Muscle layer of colon (tissue), 2 donors: Measurements from ENCODE around the gene FLYWCH1.

Source experiments
- H3K27ac ChIP-seq: one replicate; pipeline ENCODE4 v1.7.0; 2013; ENCODE audit warnings: low read depth, mild to moderate bottlenecking, low read length, moderate library complexity
- H3K27me3 ChIP-seq, 2 donors: one replicate each; pipeline ENCODE4 v1.7.0; 2013; ENCODE audit warnings: low read length in 2 of 2, mild to moderate bottlenecking in 2 of 2; ENCODE audit not compliant: insufficient read depth in 2 of 2, control insufficient read depth in 1 of 2
- H3K36me3 ChIP-seq: one replicate; pipeline ENCODE4 v1.7.0; 2013; ENCODE audit warnings: mild to moderate bottlenecking, low read length; ENCODE audit not compliant: insufficient read depth
- H3K4me1 ChIP-seq: one replicate; pipeline ENCODE4 v1.7.0; 2013; ENCODE audit warnings: mild to moderate bottlenecking, low read length; ENCODE audit not compliant: insufficient read depth
- H3K4me3 ChIP-seq, 2 donors: one replicate each; pipeline ENCODE4 v1.7.0; 2013; ENCODE audit warnings: low read length in 2 of 2, low read depth in 1 of 2, mild to moderate bottlenecking in 1 of 2, moderate library complexity in 1 of 2
- H3K9ac ChIP-seq: one replicate; pipeline ENCODE4 v1.7.0; 2013; ENCODE audit warnings: low read length
- H3K9me3 ChIP-seq: one replicate; pipeline ENCODE4 v1.7.0; 2013; ENCODE audit warnings: mild to moderate bottlenecking, low read length
- donor health status: abdominal sarcoma.
- donor health status: Adenocarcinoma of cecum.

Gene FLYWCH1

GRCh38 chr16:2974319-2975056 lies 62.8 kb downstream of the FLYWCH1 start:
- H3K4me3 ChIP-seq: no peak overlapping the region
- no peak overlapping the region for H3K9ac ChIP-seq
- no peak overlapping the region for H3K27ac ChIP-seq
- no peaks in the 10 kb centered on the region for H3K36me3 ChIP-seq
- peaks cover 0 to 34% of the 10 kb centered on the region in 2 donors for H3K27me3 ChIP-seq
- H3K9me3 ChIP-seq: no peaks in the 10 kb centered on the region
- H3K4me1 ChIP-seq: no peaks in the 10 kb centered on the region

GRCh38 chr16:2975161-2975795 lies 63.5 kb downstream of the FLYWCH1 start:
- Histone ChIP-seq H3K27me3 (peaks cover 0 to 33% of the 10 kb centered on the region in 2 donors), H3K4me3 (no peak overlapping the region), H3K9me3 (no peaks in the 10 kb centered on the region), H3K27ac (no peak overlapping the region), H3K4me1 (no peaks in the 10 kb centered on the region), H3K9ac (no peak overlapping the region), H3K36me3 (no peaks in the 10 kb centered on the region)

GRCh38 chr16:2976201-2976600 lies 64.5 kb downstream of the FLYWCH1 start:
- Histone ChIP-seq H3K9me3 (no peaks in the 10 kb centered on the region), H3K4me3 (no peak overlapping the region), H3K4me1 (no peaks in the 10 kb centered on the region), H3K9ac (no peak overlapping the region), H3K27ac (no peak overlapping the region), H3K27me3 (peaks cover 0 to 28% of the 10 kb centered on the region in 2 donors), H3K36me3 (no peaks in the 10 kb centered on the region)

GRCh38 chr16:2976673-2977072 lies 64.9 kb downstream of the FLYWCH1 start:
- H3K36me3 ChIP-seq: no peaks in the 10 kb centered on the region
- peaks cover 0 to 23% of the 10 kb centered on the region in 2 donors for H3K27me3 ChIP-seq
- H3K9me3 ChIP-seq: no peaks in the 10 kb centered on the region
- no peak overlapping the region for H3K4me3 ChIP-seq
- no peak overlapping the region for H3K27ac ChIP-seq
- H3K4me1 ChIP-seq: no peaks in the 10 kb centered on the region
- H3K9ac ChIP-seq: no peak overlapping the region

- Histone ChIP-seq H3K36me3 (no peaks in the 10 kb centered on the region), H3K27me3 (peaks cover 0 to 21% of the 10 kb centered on the region in 2 donors), H3K4me1 (no peaks in the 10 kb centered on the region), H3K4me3 (no peak overlapping the region), H3K27ac (no peak overlapping the region), H3K9me3 (no peaks in the 10 kb centered on the region), H3K9ac (no peak overlapping the region)
These were observed 65.7 kb downstream of the FLYWCH1 start for GRCh38 chr16:2977440-2977839.

- Histone ChIP-seq H3K4me1 (no peaks in the 10 kb centered on the region), H3K36me3 (no peaks in the 10 kb centered on the region), H3K9me3 (no peaks in the 10 kb centered on the region), H3K27ac (no peak overlapping the region), H3K4me3 (peak overlapping the region in 1 of 2 donors; percentile 38), H3K27me3 (peaks cover 0 to 21% of the 10 kb centered on the region in 2 donors), H3K9ac (no peak overlapping the region)
These were observed 68.0 kb downstream of the FLYWCH1 start for GRCh38 chr16:2979669-2980226.

GRCh38 chr16:2980227-2981176 lies 68.8 kb downstream of the FLYWCH1 start, which contains the start of gene PKMYT1:
Gene PKMYT1, minus strand, starts transcription at chr16:2980446. Its CDS starts 789 bp downstream, at chr16:2979657.
- no peaks in the 10 kb centered on the region for H3K4me1 ChIP-seq
- H3K4me3 ChIP-seq: peak within 1 kb of the TSS; percentile 71 to 86
- no peaks in the 10 kb centered on the region for H3K9me3 ChIP-seq
- no peaks in the 10 kb centered on the region for H3K36me3 ChIP-seq
- peak within 1 kb of the TSS; percentile 71 for H3K9ac ChIP-seq
- peak within 1 kb of the TSS; percentile 92 for H3K27ac ChIP-seq
- peaks cover 0 to 21% of the 10 kb centered on the region in 2 donors for H3K27me3 ChIP-seq

GRCh38 chr16:2981177-2981898 lies 69.6 kb downstream of the FLYWCH1 start:
- Histone ChIP-seq H3K9ac (peak overlapping the region; percentile 71), H3K4me3 (peak overlapping the region in 1 of 2 donors; percentile 86), H3K27me3 (peaks cover 0 to 18% of the 10 kb centered on the region in 2 donors), H3K36me3 (no peaks in the 10 kb centered on the region), H3K4me1 (no peaks in the 10 kb centered on the region), H3K27ac (peak overlapping the region; percentile 92), H3K9me3 (no peaks in the 10 kb centered on the region)

GRCh38 chr16:2981899-2982250 lies 70.1 kb downstream of the FLYWCH1 start:
- Histone ChIP-seq H3K9ac (no peak overlapping the region), H3K4me1 (no peaks in the 10 kb centered on the region), H3K4me3 (no peak overlapping the region), H3K9me3 (no peaks in the 10 kb centered on the region), H3K36me3 (no peaks in the 10 kb centered on the region), H3K27ac (no peak overlapping the region), H3K27me3 (peaks cover 0 to 18% of the 10 kb centered on the region in 2 donors)

GRCh38 chr16:2982402-2982801 lies 70.7 kb downstream of the FLYWCH1 start:
- no peak overlapping the region for H3K27ac ChIP-seq
- H3K9ac ChIP-seq: no peak overlapping the region
- H3K36me3 ChIP-seq: no peaks in the 10 kb centered on the region
- no peak overlapping the region for H3K4me3 ChIP-seq
- H3K27me3 ChIP-seq: peaks cover 0 to 18% of the 10 kb centered on the region in 2 donors
- H3K9me3 ChIP-seq: no peaks in the 10 kb centered on the region
- no peaks in the 10 kb centered on the region for H3K4me1 ChIP-seq
